GM18526 (cell line): ENCODE results near the gene ANKRD11.

Experiments
- POLR2A ChIP-seq: IDR thresholded peaks from 3 replicates; pipeline ENCODE4 v1.6.1; 2011; ENCODE audit not compliant: insufficient read length; ENCODE audit errors: extremely low read depth

The ANKRD11 gene

GRCh38 chr16:89308391-89309333 is 181.7 kb downstream of the ANKRD11 start:
- TF ChIP-seq POLR2A, result no peak

- TF ChIP-seq POLR2A, result no peak
These were observed 182.9 kb downstream of the ANKRD11 start for GRCh38 chr16:89307421-89307805.

GRCh38 chr16:89304941-89305705 is 185.2 kb downstream of the ANKRD11 start:
- TF ChIP-seq POLR2A, result no peak

GRCh38 chr16:89304181-89304851 is 186.0 kb downstream of the ANKRD11 start:
- TF ChIP-seq POLR2A, result no peak

GRCh38 chr16:89303617-89304016 is 186.7 kb downstream of the ANKRD11 start:
- TF ChIP-seq POLR2A, result no peak

GRCh38 chr16:89300976-89301360 is 189.4 kb downstream of the ANKRD11 start:
- no peak for TF ChIP-seq POLR2A

- TF ChIP-seq POLR2A, result no peak
These were observed 189.9 kb downstream of the ANKRD11 start for GRCh38 chr16:89300311-89300975.

- no peak for TF ChIP-seq POLR2A
These were observed 191.6 kb downstream of the ANKRD11 start for GRCh38 chr16:89298623-89299225.

GRCh38 chr16:89297910-89298545 is 192.3 kb downstream of the ANKRD11 start:
- no peak for TF ChIP-seq POLR2A

GRCh38 chr16:89297156-89297874 is 193.0 kb downstream of the ANKRD11 start:
- no peak for TF ChIP-seq POLR2A

GRCh38 chr16:89295915-89296314 is 194.4 kb downstream of the ANKRD11 start:
- no peak for TF ChIP-seq POLR2A

- no peak for TF ChIP-seq POLR2A
These were observed 195.1 kb downstream of the ANKRD11 start for GRCh38 chr16:89295071-89295900.

- no peak for TF ChIP-seq POLR2A
These were observed 195.9 kb downstream of the ANKRD11 start for GRCh38 chr16:89294486-89294885.
